OCI-LY1 (cell line): ENCODE results near the gene PASD1.

ENCODE experiments used
- CTCF ChIP-seq: fragments of 200-600 bp; sonication (generic), shearing (Covaris generic); IDR thresholded peaks from 2 replicates; pipeline ENCODE4 v1.5.1; 2017; ENCODE audit warnings: mild to moderate bottlenecking, antibody characterized with exemption, low read length, moderate library complexity, mixed read lengths
- EZH2 ChIP-seq: fragments of 200-600 bp; sonication (generic), shearing (Covaris generic); IDR thresholded peaks from 2 replicates; pipeline ENCODE4 v1.8.0; 2017; ENCODE audit warnings: borderline replicate concordance, mixed run types, mild to moderate bottlenecking, antibody characterized with exemption, low read length, moderate library complexity, mixed read lengths

GRCh38 chrX:151698485-151698884, 135.0 kb downstream of the PASD1 start:
- TF ChIP-seq CTCF (no peak), EZH2 (no peak)
